Fibroblast of lung (primary cell): ENCODE data around the gene FAM170A. TPM values are rescaled to one million over a fixed set of nuclear protein-coding genes. Genes with fewer than 3 reads are reported as not detected.

Source experiments
- DNase-seq, 2 donors: peaks; one replicate each; pipeline versions ENCODE4 v3.0.0 to v3.0.0-alpha.2; 2010; ENCODE audit warnings: low read depth in 2 of 2
- H2AFZ ChIP-seq: 2 replicates; pipeline ENCODE4 v1.5.1; 2012; ENCODE audit warnings: low read length, control low read depth, inconsistent platforms
- H3K27ac ChIP-seq: 2 replicates; pipeline ENCODE4 v1.5.1; 2011; ENCODE audit warnings: low read length, control low read depth; ENCODE audit not compliant: insufficient read depth
- H3K27me3 ChIP-seq: 2 replicates; pipeline ENCODE4 v1.5.1; 2011; ENCODE audit warnings: mild to moderate bottlenecking, low read length; ENCODE audit not compliant: control insufficient read depth, insufficient read depth
- H3K36me3 ChIP-seq: 2 replicates; pipeline ENCODE4 v1.5.1; 2011; ENCODE audit warnings: low read length; ENCODE audit not compliant: control insufficient read depth, insufficient read depth
- H3K4me1 ChIP-seq: 2 replicates; pipeline ENCODE4 v1.5.1; 2011; ENCODE audit warnings: low read length; ENCODE audit not compliant: control insufficient read depth, insufficient read depth; ENCODE audit errors: extremely low read depth
- H3K4me2 ChIP-seq: 2 replicates; pipeline ENCODE4 v1.5.1; 2011; ENCODE audit warnings: low read length, control low read depth; ENCODE audit not compliant: insufficient read depth; ENCODE audit errors: extremely low read depth
- H3K4me3 ChIP-seq, 4 experiments: fragments of 200-600 bp in 1 of 4; sonication (generic) in 1 of 4; replicated peaks in 1 of 4; 2 replicates each; pipeline ENCODE4 v1.5.1; 2011 to 2016; ENCODE audit warnings: low read length in 4 of 4, low read depth in 3 of 4, mild to moderate bottlenecking in 3 of 4, control low read depth in 2 of 4, inconsistent platforms in 1 of 4, mixed read lengths in 1 of 4; ENCODE audit not compliant: insufficient read depth in 1 of 4; ENCODE audit errors: control extremely low read depth in 1 of 4
- H3K79me2 ChIP-seq: 2 replicates; pipeline ENCODE4 v1.5.1; 2012; ENCODE audit warnings: mild to moderate bottlenecking, low read length, inconsistent platforms; ENCODE audit not compliant: control insufficient read depth, insufficient read depth
- H3K9ac ChIP-seq: 2 replicates; pipeline ENCODE4 v1.5.1; 2011; ENCODE audit warnings: mild to moderate bottlenecking, low read length, control low read depth; ENCODE audit not compliant: insufficient read depth
- H3K9me3 ChIP-seq: 2 replicates; pipeline ENCODE4 v1.5.1; 2012; ENCODE audit warnings: low read depth, low read length; ENCODE audit not compliant: control insufficient read depth, insufficient read depth
- H4K20me1 ChIP-seq: 2 replicates; pipeline ENCODE4 v1.5.1; 2011; ENCODE audit warnings: low read length; ENCODE audit not compliant: control insufficient read depth, insufficient read depth; ENCODE audit errors: extremely low read depth
- CTCF ChIP-seq, 2 donors: IDR thresholded peaks in 1 of 2; conservative IDR thresholded peaks in 1 of 2; 1 replicate in 1 of 2; 2 replicates in 1 of 2; pipeline ENCODE4 v1.5.1; 2011 to 2012; ENCODE audit warnings: low read length in 2 of 2, control low read depth in 1 of 2, inconsistent platforms in 1 of 2, low read depth in 1 of 2, mild to moderate bottlenecking in 1 of 2
- EZH2 ChIP-seq: IDR thresholded peaks from 2 replicates; pipeline ENCODE4 v1.5.1; 2012; ENCODE audit warnings: low read length, control low read depth, mild to moderate bottlenecking; ENCODE audit errors: missing control alignments
- polyA plus RNA-seq, 2 donors: library from polyadenylated mRNA; depleted of rRNA in 1 of 2; stranded (reverse) in 1 of 2; unstranded in 1 of 2; fragments of >200 nt; gene quantifications; 2 replicates each; pipeline ENCODE4 v1.2.1, GENCODE V29; 2011 to 2012; ENCODE audit warnings: missing spikeins in 1 of 2
- total RNA-seq: library from RNA; depleted of rRNA; stranded (reverse); fragments of >200 nt; gene quantifications from 2 replicates; pipeline ENCODE4 v1.2.1, GENCODE V29; 2014

FAM170A gene
- total and polyA plus RNA-seq, 2 donors (not counting 1 experiment from before 2014, with no cell fraction given) = not detected

DNA sequence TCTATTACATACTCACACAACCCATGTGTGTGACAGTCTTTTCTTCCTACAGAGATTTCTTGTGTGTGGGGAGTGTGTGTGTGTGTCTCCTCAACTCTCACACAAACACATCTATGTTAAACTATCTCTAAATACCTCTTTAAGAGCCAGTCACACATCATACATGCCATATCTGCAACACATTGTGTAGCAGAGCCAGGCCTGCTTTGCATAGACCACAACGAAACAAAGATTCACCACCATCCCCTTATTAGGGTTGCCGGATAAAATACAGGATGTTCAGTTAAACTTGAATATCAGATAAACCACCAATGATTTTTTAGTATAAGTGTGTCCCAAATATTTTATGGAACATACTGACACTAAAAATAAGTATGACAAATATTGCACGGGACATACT, 2.3 kb downstream of the FAM170A start:
- Histone ChIP-seq H3K27ac (no peak overlapping the region), H3K79me2 (no peaks in the 10 kb centered on the region), H3K9me3 (no peaks in the 10 kb centered on the region), H3K4me1 (no peaks in the 10 kb centered on the region), H3K4me3 (no peak overlapping the region), H2AFZ (no peak overlapping the region), H3K36me3 (no peaks in the 10 kb centered on the region), H4K20me1 (no peaks in the 10 kb centered on the region), H3K4me2 (no peak overlapping the region), H3K27me3 (no peaks in the 10 kb centered on the region), H3K9ac (no peak overlapping the region)
- TF ChIP-seq CTCF (conservative IDR thresholded peaks at IDR 0.05 in 1 of 2, IDR thresholded peaks at IDR 0.05 in 1 of 2; ENCODE audit: low read depth in 1 of 2, low read length in 2 of 2) (no peak), EZH2 (no peak)
- no peak for DNase-seq

DNA sequence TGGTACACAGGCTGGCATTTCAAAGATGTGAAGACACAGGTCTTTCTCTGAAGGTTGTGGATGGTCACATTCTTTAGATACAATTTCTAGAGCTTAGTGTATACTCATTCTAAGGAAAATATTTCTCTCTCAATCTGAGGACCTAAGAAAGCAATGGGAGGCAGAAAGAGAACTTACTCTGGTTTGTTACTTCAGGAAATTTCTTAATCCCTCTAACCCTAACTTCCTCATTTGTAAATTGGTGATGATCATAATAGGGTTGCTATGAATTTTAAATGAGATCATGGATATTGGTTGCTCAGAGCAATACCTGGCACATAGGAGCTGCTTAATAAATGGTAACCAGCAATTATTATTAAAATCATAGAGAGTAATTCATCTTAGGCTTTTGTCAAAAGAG, 22.1 kb downstream of the FAM170A start:
- no peaks in the 10 kb centered on the region for H3K9me3 ChIP-seq
- H3K27me3 ChIP-seq = no peaks in the 10 kb centered on the region
- DNase-seq = no peak
- no peaks in the 10 kb centered on the region for H4K20me1 ChIP-seq
- TF ChIP-seq CTCF (conservative IDR thresholded peaks at IDR 0.05 in 1 of 2, IDR thresholded peaks at IDR 0.05 in 1 of 2; ENCODE audit: low read depth in 1 of 2, low read length in 2 of 2) = no peak
- no peak for TF ChIP-seq EZH2
- H2AFZ ChIP-seq = no peak overlapping the region
- H3K36me3 ChIP-seq = no peaks in the 10 kb centered on the region
- H3K4me2 ChIP-seq = no peak overlapping the region
- no peaks in the 10 kb centered on the region for H3K79me2 ChIP-seq
- H3K27ac ChIP-seq = no peak overlapping the region
- no peaks in the 10 kb centered on the region for H3K4me1 ChIP-seq
- H3K4me3 ChIP-seq = no peak overlapping the region
- H3K9ac ChIP-seq = no peak overlapping the region

GRCh38 chr5:119655061-119655460, 25.7 kb downstream of the FAM170A start:
- Histone ChIP-seq H3K9ac (no peak overlapping the region), H2AFZ (no peak overlapping the region), H3K27me3 (no peaks in the 10 kb centered on the region), H3K79me2 (no peaks in the 10 kb centered on the region), H3K4me1 (no peaks in the 10 kb centered on the region), H3K36me3 (no peaks in the 10 kb centered on the region), H3K4me3 (no peak overlapping the region), H3K4me2 (no peak overlapping the region), H3K27ac (no peak overlapping the region), H4K20me1 (no peaks in the 10 kb centered on the region), H3K9me3 (no peaks in the 10 kb centered on the region)
- peak in 1 of 2 donors; percentile 64 for DNase-seq
- TF ChIP-seq CTCF (conservative IDR thresholded peaks at IDR 0.05 in 1 of 2, IDR thresholded peaks at IDR 0.05 in 1 of 2; ENCODE audit: low read depth in 1 of 2, low read length in 2 of 2) (no peak), EZH2 (no peak)
